Stimulated activated CD4-positive, alpha-beta T cell treated with anti-CD3 and anti-CD28 coated beads, Interleukin-1b, Interleukin-23, amount 100 ng/mL, for 1 hour (primary cell): ENCODE results near the gene SLC38A10.

Experiments used
- DNase-seq, 2 donors: peaks; one replicate each; pipeline ENCODE4 v3.0.0-alpha.2; 2020; ENCODE audit warnings: low read depth in 2 of 2

The SLC38A10 gene

DNA sequence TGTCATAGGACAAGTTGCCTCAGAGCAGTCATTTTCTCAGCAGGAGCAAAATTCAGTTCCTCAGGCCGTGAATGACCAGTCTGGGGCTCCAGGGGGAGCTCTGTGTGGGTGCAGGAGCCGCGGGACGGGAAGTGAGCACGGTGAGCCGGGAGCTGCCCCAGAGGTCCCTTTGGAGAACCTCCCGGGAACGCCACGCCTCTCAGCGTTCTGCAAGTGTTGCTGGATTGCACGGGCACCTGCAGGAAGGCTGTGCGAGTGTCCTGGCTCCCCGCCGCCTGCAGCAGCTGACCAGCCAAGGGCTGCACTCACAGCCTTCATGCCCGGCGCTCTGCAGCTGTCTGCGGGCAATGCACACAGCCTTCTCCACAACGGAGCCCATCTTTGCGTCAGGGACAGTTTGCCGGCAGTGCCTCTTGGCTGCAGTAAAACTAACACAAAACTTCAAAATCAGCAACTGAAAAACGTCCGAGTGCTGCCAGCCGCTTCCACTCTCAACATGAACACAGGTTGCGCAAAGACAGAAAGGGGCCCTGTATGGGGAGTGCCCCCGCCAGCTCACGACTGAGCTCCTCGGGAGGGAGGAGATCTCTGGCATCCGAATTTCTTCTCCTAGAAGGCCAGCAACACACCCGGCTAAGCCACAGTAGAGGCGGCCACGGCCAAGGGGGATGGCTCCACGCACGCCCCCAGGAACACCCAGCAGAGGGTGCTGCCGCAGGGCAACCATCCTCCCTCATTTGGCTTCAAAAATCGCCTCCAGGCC is 40.0 kb downstream of the SLC38A10 start:
- DNase-seq, result no peak

DNA sequence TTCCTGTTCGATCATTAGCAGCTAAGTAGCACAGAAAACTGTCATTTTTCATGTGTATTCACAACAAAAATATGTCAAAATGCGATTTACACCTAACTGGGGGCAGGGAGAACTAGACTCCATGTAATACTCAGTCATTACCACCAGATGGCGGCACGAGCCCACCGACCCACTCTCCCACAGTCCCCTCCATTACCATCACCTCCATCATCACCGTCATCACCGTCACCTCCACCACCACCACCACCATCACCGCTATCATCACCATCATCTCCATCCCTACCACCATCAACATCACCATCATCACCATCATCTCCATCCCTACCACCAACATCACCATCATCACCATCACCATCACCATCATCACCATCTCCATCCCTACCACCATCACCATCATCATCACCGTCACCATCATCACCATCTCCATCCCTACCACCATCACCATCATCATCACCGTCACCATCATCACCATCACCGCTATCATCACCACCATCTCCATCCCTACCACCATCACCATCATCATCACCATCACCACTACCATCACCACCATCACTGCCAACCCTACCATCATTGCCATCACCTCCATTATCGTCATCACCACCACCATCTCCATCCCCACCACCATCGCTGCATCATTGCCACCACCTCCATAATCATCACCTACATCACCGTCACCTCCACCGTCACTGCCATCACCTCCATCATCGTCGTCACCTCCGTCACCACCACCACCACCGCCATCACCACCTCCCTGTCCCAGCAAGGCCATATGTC is 41.6 kb downstream of the SLC38A10 start:
- peak; percentile 33 to 41 for DNase-seq

DNA sequence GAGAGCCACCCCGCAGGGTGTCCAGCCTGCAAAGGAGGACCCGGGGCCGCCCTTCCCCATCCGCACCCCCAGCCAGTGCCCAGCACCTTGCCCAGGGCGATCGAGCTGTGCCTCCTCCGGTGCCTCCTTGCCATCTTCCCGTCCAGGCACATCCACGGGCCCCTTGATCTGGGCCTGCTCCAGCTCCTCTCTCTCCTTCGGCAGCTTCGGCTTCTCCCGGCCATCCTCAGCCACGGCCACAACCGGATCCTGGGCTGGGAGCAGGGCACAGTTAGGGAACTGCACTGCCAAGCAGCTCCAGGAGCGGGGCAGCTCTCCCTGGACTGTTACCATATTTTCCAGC is 42.1 kb downstream of the SLC38A10 start:
- no peak for DNase-seq

DNA sequence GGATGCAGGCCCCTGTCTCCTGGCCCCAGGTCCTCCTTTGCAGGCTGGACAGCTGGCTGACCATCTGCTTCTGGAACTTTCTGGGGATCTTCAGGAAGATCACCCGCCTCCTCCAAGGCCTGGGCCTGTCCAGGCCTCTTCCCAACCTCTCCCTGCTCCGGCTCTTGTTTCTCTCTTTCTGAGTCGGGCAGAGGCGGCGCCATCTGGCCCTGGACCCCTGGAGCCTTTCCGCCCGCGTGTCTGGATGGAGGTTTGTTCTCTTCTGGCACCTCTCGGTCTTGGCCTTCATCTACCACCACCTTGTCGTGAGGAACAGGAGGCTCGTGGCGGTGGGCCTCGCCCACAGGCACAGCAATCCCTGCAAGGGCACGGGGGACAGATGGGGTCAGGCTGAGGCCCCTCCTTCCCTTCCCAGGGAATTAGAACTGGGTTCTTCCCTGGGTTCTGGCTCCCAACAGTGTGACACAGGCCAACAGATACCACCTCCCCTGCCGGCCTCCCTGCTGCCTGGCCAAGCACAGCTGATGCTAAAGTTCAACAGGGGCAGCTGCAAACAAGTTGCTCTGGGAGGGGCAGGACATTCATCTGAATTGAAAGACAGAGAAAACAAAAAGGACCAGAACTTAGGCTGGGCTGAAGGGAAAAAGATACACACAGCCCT is 42.7 kb downstream of the SLC38A10 start:
- DNase-seq, result no peak

DNA sequence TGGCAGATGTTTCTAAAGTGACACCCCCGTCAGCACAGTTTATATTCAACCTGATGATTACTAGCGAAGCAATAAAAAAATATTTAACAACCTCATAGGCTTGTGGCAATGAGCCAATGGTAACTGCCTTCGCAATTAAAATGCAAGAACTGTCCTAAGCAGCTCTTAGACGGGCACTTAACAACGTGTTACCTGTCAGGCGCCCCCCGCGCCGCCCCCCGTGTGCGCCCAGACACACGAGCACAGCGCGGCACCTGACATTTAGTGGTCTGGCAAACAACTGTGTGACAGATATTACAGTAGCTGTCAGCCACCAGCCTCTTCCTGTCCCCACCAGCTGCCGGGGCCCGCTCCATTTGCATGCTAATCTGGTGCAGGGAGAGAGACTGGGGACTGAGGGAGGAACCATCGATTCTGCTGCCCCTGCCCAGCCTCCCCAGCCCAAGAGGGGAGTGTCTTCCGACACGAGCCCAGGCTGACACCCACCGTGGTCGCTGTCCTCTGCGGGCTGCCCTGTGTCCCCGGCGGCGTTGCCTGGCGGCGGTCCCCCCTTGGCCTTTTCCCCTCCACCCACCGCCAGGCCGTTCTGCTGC is 43.3 kb downstream of the SLC38A10 start:
- DNase-seq, result no peak

DNA sequence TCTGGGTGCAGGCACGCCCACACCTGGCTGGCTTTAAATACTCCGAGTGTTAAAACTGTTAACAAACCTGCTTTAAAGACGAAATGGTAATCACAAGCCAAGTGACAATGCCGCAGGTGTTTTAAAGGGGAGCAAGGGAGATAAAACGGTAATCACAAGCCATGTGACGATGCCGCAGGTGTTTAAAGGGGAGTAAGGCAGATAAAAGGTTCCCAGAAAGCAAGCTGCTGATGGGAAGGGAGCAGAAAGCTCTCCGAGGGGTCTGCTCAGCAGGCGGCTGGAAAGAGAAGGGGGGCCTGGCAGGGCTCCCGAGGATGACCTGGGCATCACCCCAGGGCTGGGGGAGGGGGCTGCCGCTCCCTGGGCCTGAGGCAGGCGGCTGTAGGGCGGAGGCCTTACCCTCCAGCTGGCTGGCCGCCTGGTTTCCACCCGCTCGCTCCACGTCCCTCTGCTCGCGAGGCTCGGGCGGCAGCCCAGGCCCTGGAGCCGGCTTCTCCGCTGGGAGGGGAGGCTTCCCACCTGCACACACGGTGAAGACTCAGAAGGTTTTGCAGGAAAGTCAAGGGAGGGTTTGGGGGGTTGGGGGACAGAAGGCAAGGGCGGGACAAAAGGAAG is 43.9 kb downstream of the SLC38A10 start:
- no peak for DNase-seq

DNA sequence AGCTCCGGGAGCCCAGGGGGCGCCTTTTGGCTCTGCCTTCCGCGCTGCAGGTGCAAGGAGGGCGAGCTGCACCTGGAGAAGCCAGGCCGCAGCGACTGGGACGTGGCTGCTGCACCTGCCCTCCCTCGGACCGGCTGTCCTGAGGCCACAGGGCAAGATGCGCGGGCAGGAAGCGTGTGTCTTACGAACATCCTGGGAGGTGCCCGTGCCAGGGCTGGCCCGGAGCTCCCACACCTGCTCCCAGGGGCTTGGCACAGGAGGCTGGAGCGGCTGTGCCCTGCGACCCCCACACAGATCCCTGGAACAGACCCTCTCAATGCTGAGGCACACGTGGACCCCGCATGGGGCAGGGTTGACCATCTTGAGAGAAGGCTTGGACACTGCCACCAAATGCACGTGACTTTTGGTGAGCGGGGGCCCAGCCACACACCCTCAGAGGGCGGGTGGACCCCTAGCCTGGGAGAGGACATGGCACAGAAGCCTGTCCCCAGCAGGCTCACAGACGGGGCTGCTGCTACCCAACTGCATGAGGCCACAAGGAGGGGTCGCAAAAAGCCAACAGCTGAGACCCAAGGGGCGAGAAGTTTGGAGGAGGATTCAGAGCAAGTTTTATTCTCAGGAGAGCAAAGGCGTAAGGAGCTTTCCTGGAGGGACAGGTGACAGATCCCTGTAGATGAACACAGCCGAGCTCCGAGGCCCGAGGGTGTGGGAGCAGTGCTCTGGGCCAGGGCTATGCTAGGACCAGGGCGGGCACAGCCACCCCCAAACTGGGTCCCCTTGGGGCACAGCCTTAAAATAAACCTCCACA is 44.6 kb downstream of the SLC38A10 start:
- no peak for DNase-seq

DNA sequence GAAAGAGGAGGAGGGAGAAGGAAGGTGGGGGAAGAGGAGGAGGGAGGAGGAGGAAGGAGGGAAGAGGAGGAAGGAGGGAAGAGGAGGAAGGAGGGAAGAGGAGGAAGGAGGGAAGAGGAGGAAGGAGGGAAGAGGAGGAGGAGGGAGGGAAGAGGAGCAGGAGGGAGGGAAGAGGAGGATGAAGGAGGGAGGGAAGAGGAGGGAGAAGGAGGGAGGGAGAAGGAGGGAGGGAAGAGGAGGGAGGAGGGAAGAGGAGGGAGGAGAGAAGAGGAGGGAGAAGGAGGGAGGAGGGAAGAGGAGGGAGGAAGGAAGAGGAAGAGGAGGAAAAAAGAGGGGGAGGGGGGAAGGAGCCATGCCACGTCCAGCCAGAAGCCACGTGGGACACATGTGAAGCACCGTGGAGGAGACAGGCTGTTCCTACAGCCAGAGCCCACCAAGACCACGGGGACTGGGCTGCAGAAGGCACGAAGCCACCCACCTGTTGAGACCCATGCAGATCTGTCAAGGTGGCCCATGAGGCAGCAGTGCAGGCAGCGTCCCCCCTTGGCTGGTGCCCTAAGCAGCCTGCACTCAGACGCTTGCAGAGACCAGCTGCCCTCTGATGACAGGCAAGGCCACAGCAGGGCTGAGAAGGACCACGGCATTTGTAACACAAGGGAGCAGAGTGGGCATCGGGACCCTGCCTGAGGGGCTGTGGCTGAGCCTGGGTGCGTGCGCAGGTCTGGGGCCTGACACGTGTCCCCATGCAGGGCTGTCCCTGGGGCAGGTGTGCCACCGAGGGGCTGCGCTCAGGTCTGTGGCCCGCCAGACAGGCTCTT is 45.7 kb downstream of the SLC38A10 start:
- DNase-seq, result no peak

DNA sequence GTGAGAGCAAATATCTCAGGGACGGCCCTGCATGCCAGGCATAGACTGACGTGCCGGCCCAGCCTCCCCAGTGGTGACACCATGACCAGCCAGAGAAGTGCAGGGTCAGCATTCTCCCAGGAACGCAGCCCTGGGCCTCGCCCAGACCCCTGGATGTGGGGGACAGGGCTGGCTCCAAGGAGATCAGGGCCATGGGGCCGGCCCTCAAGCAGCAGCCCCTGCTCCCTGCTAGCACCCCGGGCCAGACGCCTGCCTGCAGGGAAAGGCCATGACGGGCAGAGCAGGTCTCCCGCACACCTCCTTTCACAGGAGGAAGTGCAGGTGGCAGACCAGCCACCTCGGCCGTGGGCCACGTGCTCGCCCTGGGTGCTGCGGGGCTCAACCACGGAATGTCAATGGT is 46.5 kb downstream of the SLC38A10 start:
- no peak for DNase-seq

DNA sequence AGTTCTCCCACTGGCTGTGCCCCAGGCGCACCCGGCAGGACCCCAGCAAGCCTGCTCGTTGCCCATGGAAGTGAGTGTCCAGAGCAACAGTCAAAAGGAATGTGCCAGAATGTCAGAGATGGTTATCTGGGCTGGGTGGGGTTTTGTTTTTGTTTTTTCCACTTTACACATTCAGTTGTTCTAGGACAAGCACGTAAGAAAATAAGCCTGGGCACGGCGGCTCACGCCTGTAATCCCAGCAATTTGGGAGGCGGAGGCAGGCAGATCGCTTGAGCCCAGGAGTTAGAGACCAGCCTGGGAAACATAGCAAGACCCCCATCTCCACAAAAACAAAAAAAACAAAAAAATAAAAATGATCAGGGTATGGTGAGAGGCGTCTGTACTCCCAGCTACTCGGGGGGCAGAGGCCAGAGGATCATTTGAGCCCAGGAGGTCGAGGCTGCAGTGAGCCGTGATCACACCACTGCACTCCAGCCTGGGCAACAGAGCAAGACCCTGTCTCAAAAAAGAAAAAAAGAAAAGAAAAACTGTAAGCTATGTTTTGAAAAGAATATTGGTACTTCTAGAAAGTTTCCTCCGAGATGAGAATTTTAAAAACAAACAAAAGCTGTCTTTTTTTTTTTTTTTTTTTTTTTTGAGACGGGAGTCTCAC is 47.6 kb downstream of the SLC38A10 start:
- no peak for DNase-seq

DNA sequence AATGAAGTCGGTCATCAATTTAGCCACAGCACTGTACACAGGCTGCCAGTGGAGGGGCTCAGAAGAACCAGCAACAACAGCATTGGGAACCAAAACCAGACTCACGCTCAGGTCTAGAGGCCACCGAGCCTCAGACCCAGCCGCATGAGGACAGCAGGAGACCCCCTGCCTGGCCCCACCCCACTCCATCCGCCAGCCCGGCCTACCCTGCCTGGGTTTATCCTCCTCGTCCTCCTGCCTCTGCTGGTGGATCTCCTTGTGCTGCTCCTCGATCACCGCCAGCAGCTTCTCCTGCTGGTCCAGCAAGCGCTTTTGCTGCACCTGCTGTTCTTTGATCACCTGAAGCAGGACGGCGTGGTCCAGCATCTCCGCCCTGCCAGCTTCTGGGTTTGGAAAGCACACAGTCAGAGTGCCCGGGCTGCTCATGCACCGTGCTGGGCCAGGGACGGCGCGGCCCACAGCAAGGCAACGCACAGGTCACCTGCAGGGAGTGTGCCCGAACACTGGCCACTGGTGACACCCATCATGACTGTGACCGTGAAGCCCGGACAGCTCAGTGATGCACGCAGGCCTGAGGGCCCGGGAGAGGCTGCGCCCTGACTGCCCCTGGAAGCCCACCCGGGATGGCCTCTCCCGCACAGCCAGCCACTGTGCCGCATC is 48.3 kb downstream of the SLC38A10 start:
- DNase-seq, result no peak

DNA sequence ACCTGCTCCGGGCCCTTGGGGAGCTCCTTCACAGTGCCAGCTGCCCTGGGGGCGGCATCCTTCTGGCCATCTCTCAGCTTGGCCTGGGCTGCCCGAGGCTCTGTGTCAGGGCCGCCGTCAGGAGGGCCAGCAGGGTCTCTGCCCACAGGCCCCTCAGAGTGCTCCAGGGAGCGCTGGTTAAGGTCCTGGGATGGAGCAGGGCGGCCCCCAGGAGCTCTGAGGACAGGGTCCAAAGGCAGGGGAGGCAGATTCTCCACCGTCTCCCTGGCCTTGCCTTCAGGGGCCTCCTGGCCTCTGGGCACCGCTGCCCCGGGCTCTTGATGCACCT is 48.8 kb downstream of the SLC38A10 start:
- no peak for DNase-seq

DNA sequence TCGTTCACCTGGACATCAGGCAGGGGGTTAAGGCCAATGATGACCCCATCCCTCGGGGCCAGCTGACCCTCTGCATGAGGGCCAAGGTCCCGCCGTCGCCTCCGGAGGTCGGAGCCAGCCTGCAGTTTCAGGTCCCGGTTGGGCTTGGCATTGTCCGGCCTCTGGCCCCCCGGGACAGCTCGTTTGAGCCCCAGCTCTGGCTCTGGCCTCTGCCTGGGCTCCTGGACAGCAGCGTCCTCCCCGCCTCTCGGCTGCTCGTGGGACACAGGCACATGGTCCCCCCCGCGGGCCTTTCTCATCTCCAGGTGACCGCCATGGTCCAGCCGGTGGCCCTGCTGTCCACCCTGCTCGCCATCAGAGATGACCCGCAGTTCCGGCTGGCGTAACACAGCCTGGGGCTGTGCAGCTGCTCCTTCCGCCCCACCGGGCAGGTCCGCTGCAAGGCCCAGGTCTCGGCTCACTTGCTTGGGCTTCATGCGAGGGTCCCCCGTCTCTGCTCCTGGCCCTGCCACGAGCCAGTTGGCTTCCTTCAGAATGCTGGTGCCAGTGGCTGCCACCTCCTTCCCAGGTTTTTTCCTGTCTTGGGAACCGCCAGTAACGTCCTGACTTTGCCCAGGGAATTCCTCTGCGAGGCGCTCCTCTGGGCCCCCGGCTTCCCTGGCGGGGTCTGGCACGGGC is 49.3 kb downstream of the SLC38A10 start:
- no peak for DNase-seq

DNA sequence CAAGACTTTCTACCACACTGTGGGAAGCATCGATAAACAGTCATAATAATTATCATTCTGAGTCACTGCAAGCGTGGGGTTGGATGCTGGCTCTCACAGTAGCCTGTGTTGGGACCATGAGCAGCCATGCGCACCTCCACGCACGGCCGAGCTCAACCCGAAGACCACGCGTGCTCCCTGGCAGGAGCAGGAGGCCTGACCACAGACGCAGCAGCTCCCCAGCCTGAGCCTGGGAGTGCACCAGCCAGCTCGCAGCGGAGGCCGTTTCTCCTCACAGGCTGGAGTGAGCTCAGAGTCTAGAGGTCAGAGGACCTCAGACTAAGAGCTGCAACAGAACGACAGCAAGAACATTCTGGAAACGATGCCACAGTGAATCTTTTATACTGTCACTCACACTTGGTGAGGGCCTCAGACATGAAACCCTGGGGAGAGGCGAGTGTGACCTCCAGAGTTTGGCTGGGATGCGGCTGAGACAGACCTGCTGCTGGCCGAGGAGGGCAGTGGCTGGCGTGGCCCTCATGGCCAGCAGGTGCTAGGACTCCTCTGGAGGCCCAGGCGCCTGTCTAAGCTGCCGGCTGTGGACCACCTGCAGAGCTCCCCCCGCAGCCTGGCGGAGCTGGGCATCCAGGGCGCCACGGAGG is 50.0 kb downstream of the SLC38A10 start:
- DNase-seq, result no peak

DNA sequence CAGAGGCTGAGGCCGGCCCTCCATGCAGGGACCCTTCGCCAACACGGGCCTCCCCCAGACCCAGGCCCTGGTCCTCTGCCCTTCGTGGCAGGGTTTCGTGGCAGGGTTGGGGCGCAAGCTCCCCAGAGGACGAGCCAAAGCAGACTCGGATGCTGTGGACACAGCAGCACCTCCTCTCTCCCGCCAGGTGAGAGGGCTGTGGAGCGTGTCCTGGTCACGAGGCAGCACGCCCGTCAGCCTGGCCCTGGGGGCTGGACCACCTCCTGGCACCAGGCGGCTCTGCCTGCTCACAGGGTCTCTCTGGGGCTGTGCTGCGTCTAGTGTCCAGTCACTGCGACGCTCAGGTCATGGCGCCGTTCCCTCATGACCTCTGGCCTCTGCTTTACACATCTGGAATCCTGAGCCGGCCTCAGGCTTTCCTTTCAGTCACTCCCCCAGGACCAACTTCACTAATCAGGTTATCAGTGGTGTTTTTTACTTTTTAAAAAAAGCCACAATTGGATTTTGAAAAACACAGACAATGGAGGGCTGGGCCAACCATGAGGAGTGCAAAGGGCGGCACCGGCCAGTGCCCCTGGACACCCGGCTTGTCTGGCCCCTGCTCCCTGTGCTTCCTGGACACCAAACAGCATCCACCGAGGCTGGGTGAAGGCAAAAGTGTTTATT is 50.6 kb downstream of the SLC38A10 start:
- DNase-seq, result no peak

DNA sequence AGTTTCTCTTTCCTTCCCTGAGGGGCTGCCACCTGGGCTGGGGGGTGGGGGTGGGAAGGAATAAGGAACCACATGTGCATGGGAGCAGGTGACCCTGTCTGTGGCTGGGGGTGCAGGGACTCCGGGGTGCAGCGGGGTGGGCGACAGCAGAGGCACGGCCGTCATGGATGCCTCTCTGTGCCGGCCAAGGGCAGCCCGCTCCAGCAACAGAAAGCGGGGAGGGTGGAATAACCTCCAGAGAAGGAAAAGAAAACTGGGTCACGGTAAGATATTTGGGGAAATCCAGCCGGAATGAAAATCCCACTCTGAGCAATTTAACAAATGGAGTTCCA is 51.8 kb downstream of the SLC38A10 start:
- DNase-seq, result no peak

DNA sequence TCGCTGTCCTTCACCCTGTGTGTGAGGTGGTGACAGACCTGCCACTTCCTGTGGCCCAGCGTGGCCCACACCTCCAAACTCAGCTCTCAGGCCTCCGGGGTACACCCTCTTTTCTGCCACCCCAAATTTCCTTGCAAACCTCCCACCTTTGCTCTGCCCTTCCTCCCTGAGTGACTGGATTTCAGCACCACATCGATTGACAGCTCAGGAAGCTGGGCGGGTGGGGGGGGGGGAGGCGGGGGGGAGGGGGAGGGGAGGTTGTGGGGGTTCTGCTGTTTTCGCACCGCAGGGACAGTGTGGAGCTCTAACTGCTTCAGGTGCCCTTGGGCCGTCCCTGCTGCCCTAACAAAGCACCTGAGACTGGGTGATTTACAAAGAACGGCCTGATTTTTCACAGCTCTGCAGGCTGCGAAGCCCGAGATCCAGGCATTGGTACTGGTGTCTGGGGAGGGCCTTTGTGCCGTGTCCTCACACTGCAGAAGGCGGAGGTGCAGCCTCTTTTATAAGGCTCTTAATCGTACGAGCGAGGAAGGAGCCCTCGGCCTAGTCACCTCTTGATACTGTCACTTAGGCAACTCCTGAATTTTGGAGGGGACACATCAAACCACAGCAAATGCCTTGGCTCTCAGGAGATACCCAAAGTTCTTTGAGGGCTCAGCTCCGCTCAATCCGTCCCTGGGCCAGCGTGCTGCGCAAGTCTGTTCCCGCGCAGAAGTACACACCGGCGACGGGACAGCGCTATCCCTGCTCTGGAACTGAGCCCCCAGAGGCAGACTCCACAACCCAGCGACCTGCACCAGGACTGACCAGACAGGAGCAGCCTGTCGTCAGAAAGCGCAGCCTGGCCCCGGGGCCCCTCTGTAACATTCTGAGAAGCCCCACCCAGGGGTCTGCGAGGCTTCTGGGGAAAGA is 52.4 kb downstream of the SLC38A10 start:
- no peak for DNase-seq
